GM12891 (cell line): Measurements from ENCODE around the gene CDK15.

Experiments used
- POLR2A ChIP-seq: IDR thresholded peaks from 2 replicates; pipeline ENCODE4 v1.6.1; 2011; ENCODE audit warnings: low read depth, low read length, control low read depth
- POLR2AphosphoS5 ChIP-seq: IDR thresholded peaks from 2 replicates; pipeline ENCODE4 v1.6.1; 2011; ENCODE audit warnings: low read depth, low read length, control low read depth
- SPI1 ChIP-seq: IDR thresholded peaks from 2 replicates; pipeline ENCODE4 v1.6.1; 2011; ENCODE audit warnings: low read depth, low read length, control low read depth
- TAF1 ChIP-seq: IDR thresholded peaks from 2 replicates; pipeline ENCODE4 v1.6.1; 2011; ENCODE audit warnings: low read depth, low read length, control low read depth

DNA sequence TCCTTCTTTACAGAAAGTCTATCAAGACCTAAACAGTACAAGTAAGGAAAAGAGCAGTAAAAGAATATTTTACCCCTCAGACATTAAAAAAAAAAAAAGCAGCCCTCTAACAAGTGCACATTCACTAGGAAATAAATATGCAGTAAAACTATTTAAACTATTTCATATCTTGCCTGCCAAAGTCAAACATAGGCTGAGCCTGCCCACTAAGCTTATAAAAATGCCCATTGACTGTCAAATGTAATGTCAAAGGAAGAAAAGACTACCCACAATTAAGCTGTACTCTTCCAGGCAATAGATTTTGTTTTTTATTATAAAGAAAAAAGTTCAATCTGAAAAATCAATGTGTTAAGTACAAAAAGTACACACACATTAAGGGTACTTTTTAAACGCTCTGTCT lies 37.4 kb upstream of the CDK15 start:
- TF ChIP-seq POLR2A (no peak), POLR2AphosphoS5 (no peak), TAF1 (no peak), SPI1 (no peak)
